GM23338 (cell line): Measurements from ENCODE around the gene ZC3H12C. TPM values are rescaled to one million over a fixed set of nuclear protein-coding genes. Genes with fewer than 3 reads are reported as not detected.

Experiments used
- ATAC-seq: fragments of 200-7000 bp; cut with Tn5 transposase; 3 replicates; pipeline ENCODE4 v1.9.1; 2020
- DNase-seq: peaks from one replicate; pipeline ENCODE4 v3.0.0-alpha.2; 2015; ENCODE audit warnings: low spot score
- H2AFZ ChIP-seq: fragments of 200-600 bp; sonication (generic); 2 replicates; pipeline ENCODE4 v1.8.0; 2016; ENCODE audit warnings: antibody characterized with exemption, mild to moderate bottlenecking, moderate library complexity
- H3F3A ChIP-seq: fragments of 200-600 bp; sonication (generic); replicated peaks from 2 replicates; pipeline ENCODE4 v1.8.0; 2017; ENCODE audit warnings: antibody characterized with exemption, mixed run types, low read depth
- H3K27ac ChIP-seq: fragments of 200-600 bp; sonication (generic); 2 replicates; pipeline ENCODE4 v1.6.1; 2016; ENCODE audit warnings: low read depth
- H3K27me3 ChIP-seq: fragments of 200-600 bp; sonication (generic); 2 replicates; pipeline ENCODE4 v1.8.0; 2016; ENCODE audit warnings: mild to moderate bottlenecking, mixed run types, moderate library complexity; ENCODE audit not compliant: insufficient read depth
- H3K36me3 ChIP-seq: fragments of 200-600 bp; sonication (generic); 2 replicates; pipeline ENCODE4 v1.8.0; 2016; ENCODE audit warnings: mild to moderate bottlenecking; ENCODE audit not compliant: insufficient read depth
- H3K4me1 ChIP-seq: fragments of 200-600 bp; sonication (generic); 2 replicates; pipeline ENCODE4 v1.8.0; 2016; ENCODE audit warnings: mild to moderate bottlenecking, moderate library complexity; ENCODE audit not compliant: insufficient read depth
- H3K4me2 ChIP-seq: fragments of 200-600 bp; sonication (generic); 2 replicates; pipeline ENCODE4 v1.7.1; 2017; ENCODE audit warnings: mixed run types
- H3K4me3 ChIP-seq: fragments of 200-600 bp; sonication (generic); 2 replicates; pipeline ENCODE4 v1.6.1; 2016; ENCODE audit warnings: mixed run types
- H3K79me2 ChIP-seq: fragments of 200-600 bp; sonication (generic); replicated peaks from 2 replicates; pipeline ENCODE4 v1.8.0; 2017; ENCODE audit warnings: mild to moderate bottlenecking; ENCODE audit not compliant: insufficient read depth
- H3K9me2 ChIP-seq: fragments of 200-600 bp; sonication (generic); 2 replicates; pipeline ENCODE4 v1.8.0; 2017; ENCODE audit not compliant: insufficient read depth
- H4K20me1 ChIP-seq: fragments of 200-600 bp; sonication (generic); replicated peaks from 2 replicates; pipeline ENCODE4 v1.8.0; 2017; ENCODE audit warnings: mild to moderate bottlenecking; ENCODE audit not compliant: insufficient read depth
- H3K27ac Mint-ChIP-seq: 2 replicates; pipeline ENCODE4 v1.8.0; 2020; ENCODE audit warnings: inconsistent platforms, mild to moderate bottlenecking, moderate library complexity, mixed read lengths
- H3K27me3 Mint-ChIP-seq: 3 replicates; pipeline ENCODE4 v1.8.0; 2022; ENCODE audit warnings: low read depth, mild to moderate bottlenecking, moderate library complexity, mixed read lengths, inconsistent platforms; ENCODE audit not compliant: insufficient read depth, poor library complexity
- H3K36me3 Mint-ChIP-seq: 3 replicates; pipeline ENCODE4 v1.8.0; 2021; ENCODE audit warnings: low read depth, mild to moderate bottlenecking, inconsistent platforms, moderate library complexity, mixed read lengths
- H3K4me1 Mint-ChIP-seq: 3 replicates; pipeline ENCODE4 v1.8.0; 2020; ENCODE audit warnings: mild to moderate bottlenecking, inconsistent platforms, mixed read lengths
- H3K4me3 Mint-ChIP-seq: 3 replicates; pipeline ENCODE4 v1.8.0; 2021; ENCODE audit warnings: moderate library complexity, mild to moderate bottlenecking, inconsistent platforms, mixed read lengths
- H3K9me3 Mint-ChIP-seq: 3 replicates; pipeline ENCODE4 v1.8.0; 2020; ENCODE audit warnings: moderate library complexity, mild to moderate bottlenecking, inconsistent platforms, mixed read lengths
- CREB1 ChIP-seq: fragments of 250-450 bp; sonication (Bioruptor Pico); IDR thresholded peaks from 2 replicates; pipeline ENCODE4 v1.5.0; 2020; ENCODE audit warnings: low read depth, mild to moderate bottlenecking, moderate library complexity
- EZH2phosphoT487 ChIP-seq: fragments of 200-600 bp; sonication (generic); IDR thresholded peaks from one replicate; pipeline ENCODE4 v1.8.1; 2018; ENCODE audit warnings: antibody characterized with exemption; ENCODE audit not compliant: unreplicated experiment
- JUNB ChIP-seq: IDR thresholded peaks from one replicate; pipeline ENCODE4 v1.6.1; 2016; ENCODE audit warnings: antibody characterized with exemption; ENCODE audit not compliant: unreplicated experiment
- NANOG ChIP-seq: IDR thresholded peaks from 2 replicates; pipeline ENCODE4 v1.6.1; 2016; ENCODE audit warnings: antibody characterized with exemption, borderline replicate concordance
- STAT1 ChIP-seq: IDR thresholded peaks from one replicate; pipeline ENCODE4 v1.6.1; 2016; ENCODE audit warnings: antibody characterized with exemption; ENCODE audit not compliant: unreplicated experiment
- ZNF331 ChIP-seq: fragments of 250-450 bp; sonication (Bioruptor Pico); IDR thresholded peaks from 2 replicates; pipeline ENCODE4 v1.5.0; 2020; ENCODE audit warnings: low read depth, mild to moderate bottlenecking, moderate library complexity
- polyA plus RNA-seq: library from polyadenylated mRNA; unstranded; fragments of >200 nt; fragmentation: Nextera tagmentation; extraction: Ambion mirVana; gene quantifications from 2 replicates; pipeline ENCODE4 v1.2.1, GENCODE V29; 2016
- total RNA-seq: library from RNA; depleted of rRNA; stranded (reverse); fragments of >200 nt; shearing (Covaris generic); gene quantifications from 2 replicates; pipeline ENCODE4 v1.2.3, GENCODE V29; 2014
- TF ChIP-seq, protein P1 (sequence below): IDR thresholded peaks from one replicate; pipeline ENCODE4 v1.6.1; 2018; ENCODE audit warnings: antibody characterized with exemption; ENCODE audit not compliant: unreplicated experiment
- TF ChIP-seq, protein P2 (sequence below): IDR thresholded peaks from 2 replicates; pipeline ENCODE4 v1.6.1; 2016; ENCODE audit warnings: antibody characterized with exemption
- TF ChIP-seq, protein P3 (sequence below), 2 experiments: fragments of 200-600 bp in 1 of 2; sonication (generic) in 1 of 2; conservative IDR thresholded peaks; 2 replicates each; pipeline versions ENCODE4 v1.5.1 to v1.6.1; 2016 to 2017; ENCODE audit warnings: antibody characterized with exemption in 2 of 2, low read depth in 2 of 2, mild to moderate bottlenecking in 2 of 2, moderate library complexity in 1 of 2

ZC3H12C gene
- total and polyA plus RNA-seq, 2 experiments from 2014 or later = 0.55 to 2.4 TPM

DNA sequence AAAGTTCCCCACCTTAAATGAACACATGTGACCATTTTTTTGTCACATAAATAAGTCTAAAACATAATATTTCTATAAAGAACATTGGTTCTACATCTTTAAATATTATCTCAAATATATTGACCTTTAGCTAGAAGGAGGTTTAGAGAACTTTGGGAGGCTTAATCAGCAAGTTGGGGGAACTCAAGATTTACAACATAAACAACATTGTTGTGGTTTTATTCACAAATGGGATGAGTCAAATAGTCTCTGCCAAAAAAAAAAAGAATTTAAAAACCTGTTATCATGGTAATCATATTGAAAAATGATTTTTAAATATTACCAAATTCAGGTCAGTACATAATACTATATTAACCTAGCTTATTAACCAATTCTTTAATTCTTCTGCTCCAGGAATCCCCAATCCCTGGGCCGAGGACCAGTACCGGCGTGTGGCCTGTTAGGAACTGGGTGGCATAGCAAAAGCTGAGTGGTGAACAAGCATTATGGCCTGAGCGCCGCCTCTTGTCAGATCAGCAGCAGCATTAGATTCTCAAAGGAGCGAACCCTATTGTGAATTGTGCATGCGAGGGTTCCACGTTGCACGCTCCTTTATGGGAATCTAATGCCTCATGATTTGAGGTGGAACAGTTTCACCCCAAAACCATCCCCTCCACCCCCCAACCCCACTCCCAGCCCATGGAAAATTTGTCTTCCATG lies 105.0 kb downstream of the ZC3H12C start:
- peaks cover 14% of the 10 kb centered on the region for H3K4me1 Mint-ChIP-seq
- H3F3A ChIP-seq = no peaks in the 10 kb centered on the region
- DNase-seq = no peak

DNA sequence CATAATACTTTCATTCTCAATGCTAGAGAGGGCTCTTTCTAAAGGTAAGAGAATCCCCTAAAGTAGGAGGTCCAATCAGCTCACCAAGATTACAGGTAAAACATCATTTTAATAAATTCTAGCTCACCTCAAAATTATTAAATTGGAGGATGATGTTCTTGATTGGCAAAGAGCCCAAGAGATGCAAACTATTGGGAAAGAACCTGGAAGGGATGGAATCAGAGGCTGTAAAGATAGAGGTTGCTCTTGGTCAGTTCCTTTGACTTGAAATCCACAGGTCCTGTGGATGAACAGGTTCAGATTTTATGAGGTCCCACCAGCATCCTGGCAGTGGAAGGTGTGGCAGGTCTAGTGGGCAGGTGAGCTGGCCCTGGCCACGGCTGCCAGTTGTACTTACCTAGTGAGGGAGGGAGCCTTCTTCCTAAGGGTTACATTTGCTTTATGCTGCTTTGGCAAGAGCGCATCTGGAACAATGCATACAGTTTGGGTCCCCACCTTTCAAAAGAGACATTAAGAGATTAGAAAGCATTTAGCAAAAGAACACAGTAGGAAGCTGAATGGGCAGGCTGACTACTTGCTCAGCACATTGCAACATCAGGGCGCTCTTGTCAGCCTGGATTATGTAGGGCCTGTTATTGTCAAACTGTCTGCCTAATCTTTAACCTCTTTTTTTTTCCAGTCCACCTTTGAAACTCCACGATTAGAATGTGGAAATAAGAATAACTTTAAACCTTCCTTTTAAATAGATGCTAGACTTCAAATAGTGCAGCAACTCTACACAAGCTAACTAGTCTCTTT lies 106.2 kb downstream of the ZC3H12C start:
- Mint-ChIP-seq H3K4me3 (no peak overlapping the region), H3K4me1 (peaks cover 14% of the 10 kb centered on the region), H3K9me3 (no peaks in the 10 kb centered on the region), H3K36me3 (no peaks in the 10 kb centered on the region), H3K27ac (no peak overlapping the region), H3K27me3 (no peaks in the 10 kb centered on the region)
- no peak overlapping the region for H2AFZ ChIP-seq
- no peaks in the 10 kb centered on the region for H3K27me3 ChIP-seq
- H3K79me2 ChIP-seq = no peaks in the 10 kb centered on the region
- no peak overlapping the region for H3K4me3 ChIP-seq
- H3K27ac ChIP-seq = no peak overlapping the region
- DNase-seq = no peak
- ATAC-seq = no peak; the same call in 2 of the 3 replicates
- H4K20me1 ChIP-seq = no peaks in the 10 kb centered on the region
- H3F3A ChIP-seq = no peaks in the 10 kb centered on the region
- H3K4me1 ChIP-seq = peaks cover 12% of the 10 kb centered on the region
- peak overlapping the region; percentile 13; the same call in 1 of the 2 replicates for H3K4me2 ChIP-seq
- no peaks in the 10 kb centered on the region for H3K9me2 ChIP-seq
- H3K36me3 ChIP-seq = no peaks in the 10 kb centered on the region
- no peak for TF ChIP-seq CREB1
- no peak for TF ChIP-seq JUNB
- TF ChIP-seq STAT1 = no peak
- TF ChIP-seq, protein P1, sequence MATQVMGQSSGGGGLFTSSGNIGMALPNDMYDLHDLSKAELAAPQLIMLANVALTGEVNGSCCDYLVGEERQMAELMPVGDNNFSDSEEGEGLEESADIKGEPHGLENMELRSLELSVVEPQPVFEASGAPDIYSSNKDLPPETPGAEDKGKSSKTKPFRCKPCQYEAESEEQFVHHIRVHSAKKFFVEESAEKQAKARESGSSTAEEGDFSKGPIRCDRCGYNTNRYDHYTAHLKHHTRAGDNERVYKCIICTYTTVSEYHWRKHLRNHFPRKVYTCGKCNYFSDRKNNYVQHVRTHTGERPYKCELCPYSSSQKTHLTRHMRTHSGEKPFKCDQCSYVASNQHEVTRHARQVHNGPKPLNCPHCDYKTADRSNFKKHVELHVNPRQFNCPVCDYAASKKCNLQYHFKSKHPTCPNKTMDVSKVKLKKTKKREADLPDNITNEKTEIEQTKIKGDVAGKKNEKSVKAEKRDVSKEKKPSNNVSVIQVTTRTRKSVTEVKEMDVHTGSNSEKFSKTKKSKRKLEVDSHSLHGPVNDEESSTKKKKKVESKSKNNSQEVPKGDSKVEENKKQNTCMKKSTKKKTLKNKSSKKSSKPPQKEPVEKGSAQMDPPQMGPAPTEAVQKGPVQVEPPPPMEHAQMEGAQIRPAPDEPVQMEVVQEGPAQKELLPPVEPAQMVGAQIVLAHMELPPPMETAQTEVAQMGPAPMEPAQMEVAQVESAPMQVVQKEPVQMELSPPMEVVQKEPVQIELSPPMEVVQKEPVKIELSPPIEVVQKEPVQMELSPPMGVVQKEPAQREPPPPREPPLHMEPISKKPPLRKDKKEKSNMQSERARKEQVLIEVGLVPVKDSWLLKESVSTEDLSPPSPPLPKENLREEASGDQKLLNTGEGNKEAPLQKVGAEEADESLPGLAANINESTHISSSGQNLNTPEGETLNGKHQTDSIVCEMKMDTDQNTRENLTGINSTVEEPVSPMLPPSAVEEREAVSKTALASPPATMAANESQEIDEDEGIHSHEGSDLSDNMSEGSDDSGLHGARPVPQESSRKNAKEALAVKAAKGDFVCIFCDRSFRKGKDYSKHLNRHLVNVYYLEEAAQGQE = no peak

More for the DNA sequence above, 105.0 kb downstream of the ZC3H12C start:
- Mint-ChIP-seq H3K4me3 (no peak overlapping the region), H3K27me3 (no peaks in the 10 kb centered on the region), H3K36me3 (no peaks in the 10 kb centered on the region), H3K9me3 (no peaks in the 10 kb centered on the region), H3K27ac (no peak overlapping the region)
- Histone ChIP-seq H3K4me3 (no peak overlapping the region), H3K27me3 (no peaks in the 10 kb centered on the region), H3K4me1 (peaks cover 12% of the 10 kb centered on the region), H3K9me2 (no peaks in the 10 kb centered on the region), H3K79me2 (no peaks in the 10 kb centered on the region), H3K36me3 (no peaks in the 10 kb centered on the region), H2AFZ (no peak overlapping the region), H3K4me2 (no peak overlapping the region), H3K27ac (no peak overlapping the region), H4K20me1 (no peaks in the 10 kb centered on the region)
- TF ChIP-seq EZH2phosphoT487 (no peak), JUNB (no peak), ZNF331 (CRISPR knock-in tag) (no peak), NANOG (no peak)
- TF ChIP-seq, protein P2, sequence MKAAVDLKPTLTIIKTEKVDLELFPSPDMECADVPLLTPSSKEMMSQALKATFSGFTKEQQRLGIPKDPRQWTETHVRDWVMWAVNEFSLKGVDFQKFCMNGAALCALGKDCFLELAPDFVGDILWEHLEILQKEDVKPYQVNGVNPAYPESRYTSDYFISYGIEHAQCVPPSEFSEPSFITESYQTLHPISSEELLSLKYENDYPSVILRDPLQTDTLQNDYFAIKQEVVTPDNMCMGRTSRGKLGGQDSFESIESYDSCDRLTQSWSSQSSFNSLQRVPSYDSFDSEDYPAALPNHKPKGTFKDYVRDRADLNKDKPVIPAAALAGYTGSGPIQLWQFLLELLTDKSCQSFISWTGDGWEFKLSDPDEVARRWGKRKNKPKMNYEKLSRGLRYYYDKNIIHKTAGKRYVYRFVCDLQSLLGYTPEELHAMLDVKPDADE = no peak
- TF ChIP-seq, protein P3, sequence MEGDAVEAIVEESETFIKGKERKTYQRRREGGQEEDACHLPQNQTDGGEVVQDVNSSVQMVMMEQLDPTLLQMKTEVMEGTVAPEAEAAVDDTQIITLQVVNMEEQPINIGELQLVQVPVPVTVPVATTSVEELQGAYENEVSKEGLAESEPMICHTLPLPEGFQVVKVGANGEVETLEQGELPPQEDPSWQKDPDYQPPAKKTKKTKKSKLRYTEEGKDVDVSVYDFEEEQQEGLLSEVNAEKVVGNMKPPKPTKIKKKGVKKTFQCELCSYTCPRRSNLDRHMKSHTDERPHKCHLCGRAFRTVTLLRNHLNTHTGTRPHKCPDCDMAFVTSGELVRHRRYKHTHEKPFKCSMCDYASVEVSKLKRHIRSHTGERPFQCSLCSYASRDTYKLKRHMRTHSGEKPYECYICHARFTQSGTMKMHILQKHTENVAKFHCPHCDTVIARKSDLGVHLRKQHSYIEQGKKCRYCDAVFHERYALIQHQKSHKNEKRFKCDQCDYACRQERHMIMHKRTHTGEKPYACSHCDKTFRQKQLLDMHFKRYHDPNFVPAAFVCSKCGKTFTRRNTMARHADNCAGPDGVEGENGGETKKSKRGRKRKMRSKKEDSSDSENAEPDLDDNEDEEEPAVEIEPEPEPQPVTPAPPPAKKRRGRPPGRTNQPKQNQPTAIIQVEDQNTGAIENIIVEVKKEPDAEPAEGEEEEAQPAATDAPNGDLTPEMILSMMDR (conservative IDR thresholded peaks at IDR 0.05; ENCODE audit: low read depth in 2 of 2) = 0 out of 4 replicates have a peak, but pooled peaks of 1 of the 2 experiments have one; percentile 2
- no peak for ATAC-seq
